Measurements from ENCODE around the gene LPP. TPM values are rescaled to one million over a fixed set of nuclear protein-coding genes. Genes with fewer than 3 reads are reported as not detected.

Gene LPP
- total RNA-seq, 1 experiment from 2014 or later, result 32.6 TPM

GRCh38 chr3:188169830-188170455 lies 16.0 kb downstream of the LPP start:
- DNase-seq (ENCODE audit: low read depth), result no peak

DNA sequence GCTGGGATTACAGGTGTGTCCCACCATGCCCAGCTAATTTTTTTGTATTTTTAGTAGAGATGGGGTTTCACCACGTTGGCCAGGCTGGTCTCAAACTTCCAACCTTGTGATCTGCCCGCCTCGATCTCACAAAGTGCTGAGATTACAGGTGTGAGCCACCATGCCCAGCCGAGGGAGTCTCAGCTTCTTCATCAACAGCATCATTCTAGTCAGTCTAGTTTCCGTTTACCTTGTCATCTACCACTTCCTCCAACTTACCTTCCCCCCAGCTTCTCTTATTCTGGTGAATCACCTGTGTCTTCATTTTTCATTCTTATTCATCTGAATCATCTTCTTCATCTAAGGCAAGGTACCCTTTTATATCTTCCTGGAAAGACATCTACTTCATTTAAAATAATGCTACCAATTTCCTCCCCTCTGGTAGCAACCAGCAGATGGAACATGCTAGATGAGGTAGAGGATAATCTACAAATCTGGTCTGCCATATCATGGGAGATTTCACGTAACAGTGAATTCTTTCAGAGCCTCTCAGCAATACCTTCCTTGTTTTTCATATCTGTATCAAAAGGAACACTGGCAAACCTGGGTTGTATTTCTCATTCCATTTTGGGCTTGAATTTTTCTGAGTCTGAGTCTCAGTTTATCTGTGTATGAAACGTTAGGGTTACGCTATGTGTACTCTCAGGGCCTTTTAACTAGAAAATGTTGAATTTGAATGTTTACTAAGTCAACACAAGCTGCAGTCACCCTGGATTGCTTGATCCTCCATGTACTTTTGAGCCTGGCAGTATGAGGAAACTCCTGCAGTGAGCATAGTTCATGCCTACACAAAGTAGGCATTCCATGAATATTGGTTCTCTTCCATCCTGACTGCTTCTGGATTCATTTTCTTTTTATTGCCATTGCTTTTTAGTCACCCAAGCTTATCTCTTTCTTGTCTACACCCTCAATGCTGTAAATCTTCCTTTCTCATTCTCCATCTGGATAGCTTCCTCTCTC lies 16.8 kb downstream of the LPP start:
- peak; percentile 38 for DNase-seq (ENCODE audit: low read depth)

DNA sequence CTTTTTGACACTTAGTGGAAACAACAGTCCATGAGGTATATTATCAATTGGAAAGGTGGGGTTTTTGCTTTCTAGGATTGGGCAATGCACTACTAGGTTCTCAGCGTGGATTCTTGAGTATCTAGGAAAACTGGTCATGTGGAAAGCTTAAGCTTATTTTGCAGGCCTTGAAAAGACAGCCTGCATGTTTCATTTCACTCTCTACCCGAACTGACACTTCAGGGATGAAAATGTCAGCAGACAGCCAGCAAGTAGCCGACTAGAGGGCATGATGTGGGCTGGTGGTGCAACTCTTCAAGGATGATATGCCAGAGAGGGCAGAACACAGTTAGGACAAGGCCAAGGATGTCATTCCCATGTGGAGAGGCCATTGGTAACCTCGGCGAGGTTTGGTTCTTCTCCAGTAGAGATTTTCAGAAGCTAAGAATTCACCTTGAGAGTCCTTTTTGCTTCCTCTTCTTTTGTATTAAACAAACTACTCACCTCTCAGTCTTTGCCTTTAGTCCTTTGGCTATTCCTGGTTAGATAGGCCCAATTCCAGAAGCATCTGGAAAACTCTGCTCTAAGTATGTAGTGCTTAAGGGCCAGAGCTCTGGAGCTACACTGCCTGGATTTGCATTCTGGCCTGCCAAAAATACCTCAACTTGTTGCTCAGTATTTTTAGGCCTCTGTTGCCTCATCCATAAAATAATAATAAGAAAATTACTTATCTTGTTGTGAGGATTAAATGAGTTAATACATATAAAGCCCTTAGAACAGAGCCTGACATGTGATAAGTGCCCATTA lies 17.9 kb downstream of the LPP start:
- no peak for DNase-seq (ENCODE audit: low read depth)

- no peak for DNase-seq (ENCODE audit: low read depth)
These were observed 20.5 kb downstream of the LPP start for GRCh38 chr3:188174317-188175044.

- no peak for DNase-seq (ENCODE audit: low read depth)
These were observed 22.5 kb downstream of the LPP start for GRCh38 chr3:188176476-188176875.

DNA sequence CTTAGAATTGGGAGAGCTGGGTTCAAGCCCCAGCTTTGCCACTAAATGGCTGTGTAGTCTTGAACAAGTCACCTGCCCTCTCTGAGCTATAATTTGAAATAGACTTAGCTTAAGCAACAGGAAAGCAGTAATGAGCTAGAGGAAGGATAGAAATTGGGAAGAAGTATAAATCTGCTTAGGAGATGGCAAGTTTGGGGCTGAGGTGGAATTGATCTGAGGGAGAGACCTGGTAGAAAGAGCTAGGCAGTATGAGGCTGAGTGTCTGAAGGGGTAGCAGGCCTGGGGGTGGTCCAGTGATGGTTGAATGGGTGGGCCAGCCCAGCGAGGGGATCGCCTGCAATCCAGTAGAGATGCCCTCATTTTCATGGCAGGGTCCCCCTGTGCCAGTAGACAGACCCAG lies 22.9 kb downstream of the LPP start:
- DNase-seq (ENCODE audit: low read depth), result no peak

GRCh38 chr3:188177721-188178120 lies 23.8 kb downstream of the LPP start:
- DNase-seq (ENCODE audit: low read depth), result no peak

GRCh38 chr3:188178293-188178936 lies 24.5 kb downstream of the LPP start:
- DNase-seq (ENCODE audit: low read depth), result no peak

- DNase-seq (ENCODE audit: low read depth), result no peak
These were observed 25.3 kb downstream of the LPP start for GRCh38 chr3:188179006-188179966.

DNA sequence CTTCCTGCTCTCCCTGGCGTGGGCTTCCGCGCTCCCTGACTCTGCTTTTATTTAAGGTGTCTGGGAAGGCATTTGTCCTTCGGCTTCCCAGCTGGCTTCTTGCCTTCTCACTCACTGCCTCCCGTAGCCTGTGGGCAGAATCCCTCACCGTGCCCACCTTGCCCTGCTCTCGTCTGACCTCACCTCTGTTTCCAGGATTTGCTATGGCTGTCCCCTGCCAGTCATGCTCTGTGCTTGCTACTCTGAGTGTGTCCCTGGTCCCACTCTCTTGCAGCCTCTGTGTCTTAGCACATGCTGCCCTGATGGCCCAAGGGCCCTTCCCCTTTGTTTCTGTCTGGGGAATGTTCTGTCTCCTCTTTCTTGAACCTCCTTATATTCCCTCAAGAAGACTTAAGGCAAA lies 26.2 kb downstream of the LPP start:
- no peak for DNase-seq (ENCODE audit: low read depth)

GRCh38 chr3:188183452-188183851 lies 29.5 kb downstream of the LPP start:
- no peak for DNase-seq (ENCODE audit: low read depth)

DNA sequence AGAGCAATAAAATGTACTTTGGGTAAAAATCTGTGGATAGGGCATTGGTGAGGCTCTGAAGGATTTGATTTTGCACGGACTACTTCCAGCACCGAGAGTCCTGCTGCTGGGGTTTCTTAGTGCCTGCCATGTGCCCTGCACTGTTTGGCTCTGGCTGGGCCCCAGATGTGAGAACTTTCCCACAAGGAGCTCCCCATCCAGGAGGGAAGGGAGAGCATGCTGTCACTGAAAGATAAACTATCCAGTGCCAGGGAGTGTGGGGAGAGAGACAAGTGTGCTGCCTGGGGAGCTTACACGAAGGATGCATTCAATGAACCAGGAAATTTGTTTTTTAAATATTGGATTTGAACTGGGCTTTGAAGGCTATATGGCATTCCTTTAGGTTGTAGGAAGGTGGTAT lies 30.2 kb downstream of the LPP start:
- DNase-seq (ENCODE audit: low read depth), result no peak

DNA sequence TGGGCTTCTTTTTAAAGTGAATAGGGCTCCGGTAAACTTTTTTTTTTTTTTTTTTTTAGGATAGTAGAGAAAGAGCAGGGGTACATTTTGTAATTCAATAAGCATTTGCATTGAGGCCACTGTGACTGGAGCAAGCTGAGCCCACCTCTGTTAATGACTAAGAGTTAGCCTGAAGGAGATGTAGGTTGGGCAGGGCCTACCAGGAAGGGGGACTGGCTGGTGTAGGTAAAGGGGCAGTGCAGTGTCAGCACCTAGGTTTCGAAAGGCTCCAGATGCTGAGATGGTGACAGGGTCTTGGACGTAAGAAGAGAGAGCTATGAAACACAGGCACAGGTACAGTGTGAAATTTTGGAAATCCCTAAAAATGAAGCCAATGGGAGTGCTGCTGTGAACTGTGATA lies 30.7 kb downstream of the LPP start:
- DNase-seq (ENCODE audit: low read depth), result no peak

DNA sequence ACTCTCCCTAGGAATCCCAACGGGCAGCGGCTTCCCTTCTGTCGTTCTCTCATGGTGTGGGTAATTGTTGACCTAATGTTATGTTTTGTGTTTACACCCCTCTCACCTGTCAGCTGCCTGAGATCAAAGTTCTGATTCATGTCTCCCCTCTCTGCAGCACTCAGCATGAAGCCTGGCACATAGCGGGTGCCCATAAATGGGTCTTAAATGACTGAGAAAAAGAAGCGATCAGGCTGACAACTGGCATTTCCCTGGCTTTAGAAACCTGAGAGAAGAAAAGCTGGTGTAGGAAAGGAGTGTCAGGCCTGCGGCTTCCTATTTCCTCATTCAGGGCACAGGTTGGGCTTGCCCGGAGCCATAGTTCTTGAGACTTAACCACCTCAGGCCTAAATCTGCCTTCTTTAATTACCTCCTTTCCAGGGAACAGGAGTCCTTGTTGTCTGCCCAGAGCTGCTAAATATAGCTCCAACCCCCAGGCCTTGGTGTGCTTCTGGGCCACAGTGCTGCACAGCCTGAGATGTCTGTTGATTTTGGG lies 31.8 kb downstream of the LPP start:
- peak; percentile 84 for DNase-seq (ENCODE audit: low read depth)

- no peak for DNase-seq (ENCODE audit: low read depth)
These were observed 33.1 kb downstream of the LPP start for GRCh38 chr3:188187053-188187452.

DNA sequence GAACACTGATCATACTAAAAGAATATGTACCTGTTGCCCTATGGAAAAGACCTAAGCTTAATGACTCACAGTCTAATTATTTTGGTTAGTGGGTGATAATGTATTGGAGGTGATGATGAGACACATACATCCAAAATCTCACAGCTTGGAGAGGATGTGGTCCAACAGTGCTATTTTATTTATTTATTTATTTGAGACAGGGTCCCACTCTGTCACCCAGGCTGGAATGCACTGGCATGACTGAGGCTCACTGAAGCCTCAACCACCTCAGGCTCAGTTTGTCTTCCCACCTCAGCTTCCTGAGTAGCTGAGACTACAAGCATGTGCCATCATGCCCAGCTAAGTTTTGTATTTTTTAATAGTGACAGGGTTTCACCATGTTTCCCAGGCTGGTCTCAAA lies 35.0 kb downstream of the LPP start:
- no peak for DNase-seq (ENCODE audit: low read depth)

DNA sequence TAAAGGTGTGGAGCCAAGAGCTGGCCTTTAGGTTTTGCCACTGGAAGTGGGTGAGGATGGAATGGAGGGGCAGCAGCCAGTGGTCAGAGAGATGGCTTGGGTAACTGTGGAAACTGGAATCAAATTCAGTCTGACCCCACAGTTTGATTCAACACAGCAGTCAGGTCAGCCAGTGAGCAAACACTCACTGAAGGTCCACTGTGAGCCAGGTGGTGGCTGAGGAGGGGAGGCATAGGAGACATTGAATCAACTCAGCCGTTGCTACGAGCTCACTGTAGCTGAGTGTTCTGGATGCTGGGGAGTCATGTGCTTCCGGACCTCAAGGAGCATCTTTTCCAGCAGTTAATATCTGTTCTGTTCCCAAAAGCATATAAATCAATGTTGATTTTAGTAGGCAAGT lies 37.5 kb downstream of the LPP start:
- DNase-seq (ENCODE audit: low read depth), result no peak

DNA sequence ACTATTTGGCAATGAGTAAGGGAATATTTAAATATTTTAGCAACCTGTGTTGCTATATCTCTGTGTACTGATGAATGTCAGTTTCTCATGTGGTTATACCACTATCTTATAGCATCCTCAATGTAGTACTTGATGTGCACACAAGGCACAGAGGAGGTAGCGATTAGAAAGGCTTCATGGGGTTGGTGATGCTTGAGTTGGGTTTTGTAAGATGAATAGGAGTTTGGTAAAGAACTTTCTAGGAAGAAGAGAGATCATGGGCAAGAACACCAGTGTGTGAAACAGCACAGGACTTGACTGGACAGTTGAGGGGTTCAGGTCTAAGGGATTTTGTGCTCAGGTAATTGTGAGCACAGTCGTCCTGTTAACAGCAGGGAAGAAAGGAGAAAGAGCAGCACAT lies 38.1 kb downstream of the LPP start:
- DNase-seq (ENCODE audit: low read depth), result no peak

GRCh38 chr3:188194332-188194731 lies 40.4 kb downstream of the LPP start:
- DNase-seq (ENCODE audit: low read depth), result peak; percentile 93

All from M059J (cell line).